Daoy (cell line): ENCODE measurements around the gene DSTN. TPM values are rescaled to one million over a fixed set of nuclear protein-coding genes. Genes with fewer than 3 reads are reported as not detected.

ENCODE experiments used
- DNase-seq: peaks from one replicate; pipeline ENCODE4 v3.0.0-alpha.2; 2015; ENCODE audit warnings: low read depth
- total RNA-seq: library from RNA; depleted of rRNA; stranded (reverse); fragments of >200 nt; shearing (Covaris generic); gene quantifications from 2 replicates; pipeline ENCODE4 v1.2.3, GENCODE V29; 2014; rRNA removed

Gene DSTN
- total RNA-seq: 222 and 242 TPM in 2 replicates

GRCh38 chr20:17569616-17570346 is at the start of gene DSTN:
TSS of gene DSTN (plus strand) at chr20:17570075. CDS start at chr20:17570209, 134 bp downstream.
- DNase-seq: peak; percentile 97

GRCh38 chr20:17520583-17520982 is 49.3 kb upstream of the DSTN start:
- DNase-seq: no peak

- DNase-seq: no peak
Observed at GRCh38 chr20:17522528-17522927, 47.3 kb upstream of the DSTN start.

DNA sequence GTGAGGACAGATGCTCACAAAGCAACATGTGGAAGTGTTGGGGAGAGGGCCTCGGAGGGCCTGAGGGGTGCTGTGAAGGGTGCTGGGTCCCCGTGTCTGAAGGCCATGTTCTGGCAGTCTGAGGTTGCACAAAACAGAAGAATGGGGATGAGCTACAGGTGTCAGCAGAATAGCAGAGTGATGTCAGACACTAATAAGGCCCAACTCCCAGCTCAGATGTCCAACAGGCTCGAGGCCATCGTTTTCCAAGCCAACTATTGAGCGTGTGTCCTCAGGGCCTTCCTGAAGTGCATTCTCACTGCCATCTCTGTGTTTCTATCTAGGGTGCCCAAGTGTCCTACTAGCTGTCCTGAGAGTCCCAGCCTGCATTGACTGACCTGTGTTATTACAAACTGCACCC is 46.5 kb upstream of the DSTN start:
- no peak for DNase-seq

DNA sequence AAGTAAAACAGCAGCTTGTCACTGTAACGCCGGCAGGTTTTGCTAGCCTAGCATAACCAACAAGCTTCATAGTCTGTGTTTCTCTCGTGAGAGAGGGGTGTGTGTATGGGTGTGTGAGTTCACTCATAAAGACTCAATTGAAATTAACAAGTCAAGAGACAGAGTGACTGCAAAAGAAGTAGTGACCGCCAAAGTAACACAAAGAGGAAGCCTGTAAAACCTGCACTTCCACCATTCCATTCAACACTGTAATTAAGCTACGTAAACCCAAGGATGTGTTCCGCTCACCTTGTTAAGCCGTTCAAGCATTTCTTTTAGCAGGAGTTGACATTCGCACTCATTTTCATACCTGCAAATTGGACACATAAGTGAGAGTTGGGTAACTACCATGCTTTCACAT is 45.3 kb upstream of the DSTN start:
- DNase-seq: no peak

DNA sequence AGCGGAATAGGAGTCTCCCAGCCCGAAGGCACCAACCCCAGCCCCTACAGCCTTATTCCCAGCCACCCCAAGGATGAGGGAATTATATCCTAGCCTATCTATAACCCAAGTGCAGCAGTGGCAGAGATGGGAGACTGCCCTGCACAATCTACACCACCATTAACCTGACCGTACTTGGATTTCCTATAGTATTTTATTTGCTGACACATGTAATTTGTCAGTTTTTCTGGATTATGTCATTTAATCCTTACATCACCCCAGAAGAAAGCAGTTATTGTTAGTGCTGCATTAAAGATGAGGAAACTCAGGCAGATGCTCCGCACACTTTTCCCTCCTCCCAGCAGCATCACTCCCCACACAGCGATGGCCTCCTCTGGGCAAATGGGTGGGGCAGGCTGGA is 44.7 kb upstream of the DSTN start:
- no peak for DNase-seq

GRCh38 chr20:17525650-17526049 is 44.2 kb upstream of the DSTN start:
- DNase-seq: peak; percentile 51

GRCh38 chr20:17529586-17529985 is 40.3 kb upstream of the DSTN start:
- DNase-seq: no peak

DNA sequence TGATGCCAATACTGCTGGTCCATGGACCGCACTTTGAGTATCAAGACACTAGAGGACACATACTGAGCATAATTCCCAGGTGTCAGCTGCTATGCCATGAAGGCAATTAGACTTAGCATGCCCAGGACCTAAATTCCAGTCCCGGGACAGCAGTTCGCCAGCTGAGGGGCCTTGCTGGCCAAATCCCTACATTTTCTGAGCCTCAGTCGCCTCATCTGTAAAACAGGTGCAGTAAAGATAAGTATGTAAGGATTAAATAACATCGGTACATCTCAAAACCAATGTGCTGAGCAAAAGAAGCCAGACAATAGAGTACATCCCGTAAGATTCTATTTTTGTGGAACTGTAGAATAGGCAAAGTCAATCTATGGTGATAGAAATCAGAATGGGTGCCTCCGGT is 39.7 kb upstream of the DSTN start:
- no peak for DNase-seq

DNA sequence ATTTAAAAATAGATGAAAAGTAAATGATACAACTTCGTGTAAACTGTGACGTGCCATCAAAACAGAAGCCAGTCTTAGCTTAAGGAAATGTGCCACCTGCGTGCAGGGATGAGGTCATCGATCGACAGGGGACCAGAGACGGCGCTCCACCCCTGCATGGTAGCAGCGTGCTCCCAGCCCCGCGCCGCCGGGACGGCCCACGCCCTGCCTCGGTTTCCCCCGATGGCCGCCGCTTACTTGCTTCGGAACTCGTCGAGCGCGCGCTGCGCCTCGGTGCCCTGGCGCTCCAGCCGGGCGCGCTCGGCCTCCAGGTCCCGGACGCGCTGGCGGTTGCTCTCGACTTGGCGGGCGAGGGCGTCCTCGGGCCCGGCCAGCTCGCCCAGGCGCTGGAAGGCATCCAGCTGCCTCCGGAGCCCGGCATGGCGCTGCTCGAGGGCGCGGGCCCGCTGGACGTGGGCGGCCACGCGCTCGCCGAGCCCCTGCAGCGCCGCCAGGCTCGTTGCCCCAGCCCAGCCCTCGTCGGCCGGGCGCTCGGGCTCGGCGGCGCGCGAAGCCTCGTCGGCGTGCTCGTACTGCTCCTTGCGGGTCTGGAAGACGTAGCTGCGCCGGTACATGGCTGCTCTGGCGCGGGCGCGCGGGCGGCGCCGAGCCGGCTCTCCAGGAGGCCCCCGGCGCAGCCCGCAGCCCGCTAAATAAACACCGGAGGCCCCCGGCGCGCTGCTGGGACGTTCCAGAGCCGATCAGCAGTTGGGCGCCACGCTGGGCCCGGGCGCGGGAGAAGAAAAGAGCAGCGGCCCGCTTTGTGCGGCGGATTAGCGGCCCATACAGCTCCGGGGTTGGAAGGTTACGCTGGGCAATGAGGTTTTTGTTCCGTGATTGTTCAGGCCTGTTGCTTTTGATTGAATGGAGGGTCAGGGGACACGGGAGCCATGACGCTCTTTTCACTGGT is 38.9 kb upstream of the DSTN start, which contains the start of gene BFSP1:
BFSP1 (minus strand) TSS at position 664 of the 949 bp plus-strand sequence; CDS start at position 614, 50 bp downstream.
- peak; percentile 69 for DNase-seq

DNA sequence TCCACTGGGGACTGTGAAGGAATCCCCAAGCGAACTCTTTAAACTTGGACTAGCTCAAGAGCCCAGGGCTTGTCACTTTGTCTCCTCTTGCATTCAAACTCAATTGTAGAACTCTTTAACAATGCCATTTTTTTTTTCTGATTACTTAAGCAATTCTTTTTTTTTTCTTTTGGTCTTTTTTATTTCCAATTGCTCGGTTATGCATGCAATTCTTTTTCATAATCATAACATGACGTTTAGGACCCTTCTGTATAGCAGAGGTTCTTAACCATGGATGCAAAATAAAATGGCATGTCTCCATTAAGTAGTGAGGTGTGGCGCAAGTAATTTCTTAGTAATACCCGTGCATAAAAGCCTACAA is 38.2 kb upstream of the DSTN start:
- DNase-seq: no peak

- DNase-seq: peak; percentile 69
Observed at GRCh38 chr20:17533396-17533795, 36.5 kb upstream of the DSTN start.

DNA sequence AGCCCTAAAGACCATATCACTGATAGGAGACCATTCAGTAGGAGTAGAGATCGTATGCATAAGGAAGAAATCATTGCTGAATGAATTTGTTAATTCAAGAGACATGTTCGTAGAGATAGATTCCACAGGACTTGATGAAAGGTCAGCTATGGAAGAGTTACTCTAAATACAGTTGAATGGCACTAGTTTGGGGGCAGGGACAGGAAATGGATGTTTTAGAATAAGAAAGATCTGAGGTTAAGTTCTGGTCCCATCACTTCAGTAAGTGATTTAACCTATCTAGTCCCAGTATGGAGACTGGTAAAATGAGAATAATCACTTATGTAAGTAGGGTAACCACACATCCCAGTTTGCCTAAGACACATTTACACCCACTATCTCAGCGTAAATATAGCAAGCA is 35.8 kb upstream of the DSTN start:
- no peak for DNase-seq

DNA sequence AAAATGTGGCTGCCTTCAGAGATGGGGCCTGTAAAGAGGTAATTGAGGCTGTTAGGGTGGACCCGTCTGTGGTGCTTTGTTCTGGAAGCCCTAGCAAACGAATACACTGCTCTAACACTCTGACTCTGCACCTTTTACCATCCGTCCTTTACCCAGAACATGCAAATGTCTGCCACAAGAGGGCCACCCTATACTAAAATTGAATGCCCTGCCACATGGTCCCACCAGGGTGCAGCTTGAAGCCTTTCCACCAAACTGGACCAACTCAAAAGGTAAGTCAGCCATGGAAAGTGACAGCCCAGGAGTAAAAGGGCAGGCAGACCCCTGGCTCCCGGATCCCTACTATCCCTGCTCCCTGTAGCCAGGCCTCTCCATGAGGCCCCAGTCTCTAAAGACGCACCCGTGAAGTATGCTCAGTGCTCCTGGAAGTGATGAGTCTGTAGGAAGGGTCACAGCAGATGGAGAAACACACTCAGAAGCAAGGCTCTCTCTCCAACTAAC is 32.9 kb upstream of the DSTN start:
- DNase-seq: peak; percentile 74

GRCh38 chr20:17537959-17538358 is 31.9 kb upstream of the DSTN start:
- DNase-seq: no peak

DNA sequence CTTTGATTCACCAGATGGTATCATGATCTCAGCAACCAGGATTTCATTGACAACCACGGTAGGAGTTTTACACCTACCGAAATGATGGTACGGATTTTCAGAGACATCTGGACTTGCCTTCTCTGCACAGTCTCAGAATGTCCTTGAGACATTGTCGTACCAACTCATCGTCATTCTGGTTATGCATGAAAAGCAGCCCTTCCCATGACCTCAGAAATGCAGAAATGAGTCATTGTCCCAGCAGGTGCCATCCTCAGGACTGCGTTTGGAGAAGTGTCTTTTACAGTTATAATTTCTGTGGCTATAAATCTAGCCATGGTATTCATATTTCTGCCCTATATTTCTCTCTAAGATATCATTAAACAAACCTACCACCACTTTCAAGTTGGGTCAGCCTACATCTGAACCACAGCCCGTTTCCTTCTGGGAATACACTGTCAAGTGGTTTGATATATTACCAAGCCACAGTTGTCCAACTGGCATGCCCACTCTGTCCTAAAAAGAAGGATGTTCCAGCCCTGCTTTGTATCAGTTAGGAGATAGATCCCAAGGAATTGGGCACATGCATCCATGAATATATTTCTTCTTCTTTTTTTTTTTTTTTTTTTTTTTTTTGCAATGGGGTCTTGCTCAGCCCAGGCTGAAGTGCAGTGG is 31.2 kb upstream of the DSTN start:
- peak; percentile 61 for DNase-seq

DNA sequence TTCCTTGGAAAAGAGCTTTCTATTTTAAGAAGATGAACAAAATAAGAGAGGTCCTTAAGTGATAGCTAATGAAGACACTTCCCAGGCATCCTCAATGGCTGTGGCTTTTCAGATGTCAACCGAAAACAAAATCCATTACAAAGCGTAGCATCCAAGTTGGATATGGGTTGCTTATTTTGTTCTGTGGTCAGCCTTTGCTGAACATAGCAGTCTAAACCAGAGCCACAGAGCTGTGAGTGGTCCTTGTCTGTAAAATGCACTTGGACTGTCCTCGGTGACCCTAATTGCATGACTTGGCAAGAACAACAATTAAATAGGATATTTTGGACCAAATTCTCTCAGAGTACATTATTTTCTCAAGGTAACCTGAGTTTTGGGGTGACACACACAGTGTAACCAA is 28.3 kb upstream of the DSTN start:
- DNase-seq: peak; percentile 12

GRCh38 chr20:17541996-17542395 is 27.9 kb upstream of the DSTN start:
- DNase-seq: peak; percentile 85

- no peak for DNase-seq
Observed at GRCh38 chr20:17542481-17542880, 27.4 kb upstream of the DSTN start.

DNA sequence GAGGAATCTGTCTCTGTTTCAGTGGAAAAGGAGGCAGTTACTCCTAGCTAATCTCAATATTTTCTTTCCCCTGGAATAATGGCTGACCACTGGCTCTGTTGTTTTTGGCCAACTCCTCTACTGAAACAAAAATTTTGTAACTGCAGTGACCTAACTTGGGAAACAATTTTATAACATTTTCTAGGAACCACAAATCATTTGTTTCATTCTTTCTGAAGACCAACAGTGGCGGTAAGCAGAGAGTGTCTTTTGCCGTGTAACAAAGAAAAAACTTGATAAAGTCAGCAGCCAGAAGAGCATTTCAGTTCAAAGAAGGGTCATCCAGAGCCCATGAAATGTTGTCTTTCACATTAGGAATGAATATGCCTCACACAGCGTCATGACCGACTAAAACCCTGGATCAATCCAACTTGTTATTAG is 26.9 kb upstream of the DSTN start:
- peak; percentile 74 for DNase-seq

GRCh38 chr20:17543531-17544131 is 26.2 kb upstream of the DSTN start:
- DNase-seq: no peak

GRCh38 chr20:17545127-17545526 is 24.7 kb upstream of the DSTN start:
- DNase-seq: no peak
